ENCODE results near the gene DCTN3. TPM values are rescaled to one million over a fixed set of nuclear protein-coding genes. Genes with fewer than 3 reads are reported as not detected.

Gene DCTN3
- total RNA-seq, 4 donors from 2014 or later = 41.6 to 78.9 (median 54.0) TPM

GRCh38 chr9:34651321-34651720 is 31.0 kb upstream of the DCTN3 start:
- peak overlapping the region; percentile 82 to 89 (median 86) for H3K27ac ChIP-seq
- in situ Hi-C loops (cut with MboI; ENCODE audit: low pct_ligation_motif_present in 1 of 4, low pct_unique_long_range_greater_than_20kb in 1 of 4, low sequenced_read_pairs in 3 of 4) (no loop called here), intact Hi-C loops (cut with DNase I; ENCODE audit: low total_unique reads) (loop anchor here (10.0 kb wide), 1 partner anchor 433 kb away; no protein-coding TSS in a partner anchor)
- no peaks in the 10 kb centered on the region for H3K9me3 ChIP-seq
- WGBS, 2 donors (ENCODE audit: low coverage in 1 of 2) = 47 to 100% methylated on average over 1 to 4 of the region's 4 CpGs
- no peak for TF ChIP-seq POLR2A (IDR thresholded peaks at IDR 0.05)
- peaks cover 31 to 58% (median 48%) of the 10 kb centered on the region in 4 donors for H3K4me1 ChIP-seq
- DNase-seq = peak; percentile 47
- H3K36me3 ChIP-seq = peaks cover 0 to 14% (median 4%) of the 10 kb centered on the region in 4 donors
- H3K27me3 ChIP-seq = no peaks in the 10 kb centered on the region
- peak overlapping the region in 3 of 4 donors; percentile 11 to 36 (median 31) for H3K4me3 ChIP-seq

- 65% methylated on average over 5 of the region's 5 CpGs; no CpG with 5 or more reads in 1 of the 2 donors for WGBS, 2 donors (ENCODE audit: low coverage in 1 of 2)
- H3K36me3 ChIP-seq = peaks cover 0 to 14% (median 4%) of the 10 kb centered on the region in 4 donors
- peaks cover 36 to 63% (median 53%) of the 10 kb centered on the region in 4 donors for H3K4me1 ChIP-seq
- in situ Hi-C loops (cut with MboI; ENCODE audit: low pct_ligation_motif_present in 1 of 4, low pct_unique_long_range_greater_than_20kb in 1 of 4, low sequenced_read_pairs in 3 of 4) = no loop called here
- H3K9me3 ChIP-seq = no peaks in the 10 kb centered on the region
- no peak for TF ChIP-seq POLR2A (IDR thresholded peaks at IDR 0.05)
- no peak for TF ChIP-seq EP300 (IDR thresholded peaks at IDR 0.05; ENCODE audit: low read depth)
- no peak for TF ChIP-seq POLR2AphosphoS5 (IDR thresholded peaks at IDR 0.05)
- no peak for TF ChIP-seq CTCF (IDR thresholded peaks at IDR 0.05)
- peak overlapping the region; percentile 82 to 89 (median 86) for H3K27ac ChIP-seq
- H3K27me3 ChIP-seq = no peaks in the 10 kb centered on the region
- no peak overlapping the region for H3K4me3 ChIP-seq
- intact Hi-C loops (cut with DNase I; ENCODE audit: low total_unique reads) = loop anchor here (10.0 kb wide), 1 partner anchor 434 kb away; no protein-coding TSS in a partner anchor
- no peak for DNase-seq
Measured at GRCh38 chr9:34650816-34651215, 30.5 kb upstream of the DCTN3 start.

GRCh38 chr9:34648673-34649072 is 28.4 kb upstream of the DCTN3 start:
- no peaks in the 10 kb centered on the region for H3K27me3 ChIP-seq
- H3K27ac ChIP-seq = peak overlapping the region in 1 of 4 donors; percentile 96
- intact Hi-C loops (cut with DNase I; ENCODE audit: low total_unique reads) (no loop called here), in situ Hi-C loops (cut with MboI; ENCODE audit: low pct_ligation_motif_present in 1 of 4, low pct_unique_long_range_greater_than_20kb in 1 of 4, low sequenced_read_pairs in 3 of 4) (no loop called here)
- peaks cover 0 to 14% (median 4%) of the 10 kb centered on the region in 4 donors for H3K36me3 ChIP-seq
- H3K9me3 ChIP-seq = no peaks in the 10 kb centered on the region
- H3K4me3 ChIP-seq = no peak overlapping the region
- H3K4me1 ChIP-seq = peaks cover 30 to 48% (median 42%) of the 10 kb centered on the region in 4 donors
- no peak for DNase-seq
- TF ChIP-seq EP300 (IDR thresholded peaks at IDR 0.05; ENCODE audit: low read depth) (no peak), POLR2AphosphoS5 (IDR thresholded peaks at IDR 0.05) (no peak), CTCF (IDR thresholded peaks at IDR 0.05) (no peak)
- WGBS, 2 donors (ENCODE audit: low coverage in 1 of 2) = 94 to 100% methylated on average over 1 to 7 of the region's 8 CpGs

- no peak for TF ChIP-seq EP300 (IDR thresholded peaks at IDR 0.05; ENCODE audit: low read depth)
- Histone ChIP-seq H3K36me3 (peaks cover 0 to 14% (median 4%) of the 10 kb centered on the region in 4 donors), H3K9me3 (no peaks in the 10 kb centered on the region), H3K4me1 (peaks cover 23 to 38% (median 31%) of the 10 kb centered on the region in 4 donors), H3K27me3 (no peaks in the 10 kb centered on the region), H3K4me3 (peak overlapping the region in 3 of 4 donors; percentile 49 to 64 (median 54)), H3K27ac (peak overlapping the region; percentile 84 to 96 (median 91))
- intact Hi-C loops (cut with DNase I; ENCODE audit: low total_unique reads) (no loop called here), in situ Hi-C loops (cut with MboI; ENCODE audit: low pct_ligation_motif_present in 1 of 4, low pct_unique_long_range_greater_than_20kb in 1 of 4, low sequenced_read_pairs in 3 of 4) (no loop called here)
- DNase-seq = no peak
- WGBS, 2 donors (ENCODE audit: low coverage in 1 of 2) = 33 to 45% methylated on average over 5 to 10 of the region's 10 CpGs
Measured at GRCh38 chr9:34647651-34648050, 27.4 kb upstream of the DCTN3 start.

- H3K27me3 ChIP-seq = no peaks in the 10 kb centered on the region
- peak overlapping the region; percentile 49 to 67 (median 59) for H3K4me3 ChIP-seq
- no peak for TF ChIP-seq POLR2A (IDR thresholded peaks at IDR 0.05)
- no peak for TF ChIP-seq EP300 (IDR thresholded peaks at IDR 0.05; ENCODE audit: low read depth)
- TF ChIP-seq CTCF (IDR thresholded peaks at IDR 0.05) = no peak
- TF ChIP-seq POLR2AphosphoS5 (IDR thresholded peaks at IDR 0.05) = no peak
- intact Hi-C loops (cut with DNase I; ENCODE audit: low total_unique reads) (no loop called here), in situ Hi-C loops (cut with MboI; ENCODE audit: low pct_ligation_motif_present in 1 of 4, low pct_unique_long_range_greater_than_20kb in 1 of 4, low sequenced_read_pairs in 3 of 4) (no loop called here)
- H3K27ac ChIP-seq = peak overlapping the region; percentile 84 to 96 (median 91)
- H3K4me1 ChIP-seq = peaks cover 18 to 32% (median 27%) of the 10 kb centered on the region in 4 donors
- 4% methylated on average over 4 of the region's 8 CpGs; no CpG with 5 or more reads in 1 of the 2 donors for WGBS, 2 donors (ENCODE audit: low coverage in 1 of 2)
- no peak for DNase-seq
- H3K9me3 ChIP-seq = no peaks in the 10 kb centered on the region
- H3K36me3 ChIP-seq = peaks cover 0 to 14% (median 4%) of the 10 kb centered on the region in 4 donors
Measured at GRCh38 chr9:34647084-34647403, 26.7 kb upstream of the DCTN3 start.

All from transverse colon (tissue), 4 donors.